HG03103 (cell line): ENCODE results near the gene DUSP6.

ENCODE experiments used
- ATAC-seq: cut with Tn5 transposase; IDR thresholded peaks from one replicate; pipeline ENCODE4 v1.9.1; 2021; ENCODE audit warnings: low read depth; ENCODE audit not compliant: unreplicated experiment

DUSP6 gene

GRCh38 chr12:89352492-89353187, at the start of gene DUSP6:
Gene DUSP6, minus strand, starts transcription at chr12:89352501. Its CDS starts 462 bp downstream, at chr12:89352039.
- ATAC-seq, result no peak

GRCh38 chr12:89401433-89402058, 49.2 kb upstream of the DUSP6 start:
- no peak for ATAC-seq

GRCh38 chr12:89400415-89400814, 48.1 kb upstream of the DUSP6 start:
- ATAC-seq, result no peak

GRCh38 chr12:89395712-89396111, 43.4 kb upstream of the DUSP6 start:
- no peak for ATAC-seq

- no peak for ATAC-seq
These were observed 41.3 kb upstream of the DUSP6 start for GRCh38 chr12:89393551-89394121.

- no peak for ATAC-seq
These were observed 40.1 kb upstream of the DUSP6 start for GRCh38 chr12:89392391-89392790.

GRCh38 chr12:89391726-89392336, 39.5 kb upstream of the DUSP6 start:
- ATAC-seq, result no peak

- ATAC-seq, result no peak
These were observed 38.7 kb upstream of the DUSP6 start for GRCh38 chr12:89390802-89391673.

GRCh38 chr12:89389755-89390661, 37.7 kb upstream of the DUSP6 start:
- no peak for ATAC-seq

- no peak for ATAC-seq
These were observed 33.8 kb upstream of the DUSP6 start for GRCh38 chr12:89386138-89386537.

GRCh38 chr12:89384807-89385206, 32.5 kb upstream of the DUSP6 start:
- no peak for ATAC-seq

- ATAC-seq, result no peak
These were observed 31.9 kb upstream of the DUSP6 start for GRCh38 chr12:89384050-89384758.

GRCh38 chr12:89383235-89384049, 31.1 kb upstream of the DUSP6 start:
- ATAC-seq, result no peak

- ATAC-seq, result no peak
These were observed 30.0 kb upstream of the DUSP6 start for GRCh38 chr12:89382328-89382727.

- ATAC-seq, result no peak
These were observed 27.7 kb upstream of the DUSP6 start for GRCh38 chr12:89379839-89380467.

- ATAC-seq, result no peak
These were observed 27.0 kb upstream of the DUSP6 start for GRCh38 chr12:89379148-89379838.

GRCh38 chr12:89376844-89377243, 24.5 kb upstream of the DUSP6 start:
- ATAC-seq, result no peak
